Common myeloid progenitor, CD34-positive (primary cell): ENCODE data around the gene SLC22A25.
A peak's percentile ranks its signal among the peaks of the same experiment; 100 is the strongest.
"Not testable (repeated sequence)": the region's sequence is repeated elsewhere in the genome, so short reads cannot be mapped to it uniquely, and the experiment has no call there.

ENCODE experiments used
- CTCF ChIA-PET: fragments of 350-600 bp; sonication (Branson Sonifier 250); formaldehyde crosslinking; loops from one replicate; lab custom pipeline; 2021; ENCODE audit warnings: antibody characterized with exemption; lab: Charles Lee
- POLR2A ChIA-PET: fragments of 350-600 bp; sonication (Branson Sonifier 250); formaldehyde crosslinking; loops from one replicate; lab custom pipeline; 2021; ENCODE audit warnings: antibody characterized with exemption; lab: Charles Lee
- DNase-seq, 3 donors: peaks; one replicate each; pipeline versions ENCODE4 v3.0.0 to v3.0.0-alpha.2; 2013
- H3K27ac ChIP-seq, 2 experiments: 1 replicate in 1 of 2; 2 replicates in 1 of 2; pipeline ENCODE4 v1.7.0; 2013; ENCODE audit warnings: inconsistent platforms in 2 of 2, low read length in 2 of 2, mild to moderate bottlenecking in 2 of 2, low read depth in 1 of 2, moderate library complexity in 1 of 2; ENCODE audit not compliant: severe bottlenecking in 2 of 2, insufficient read depth in 1 of 2, poor library complexity in 1 of 2
- H3K27me3 ChIP-seq, 5 experiments: replicated peaks in 2 of 5; 1 replicate in 3 of 5; 2 replicates in 2 of 5; pipeline versions ENCODE4 v1.6.1 to v1.7.0; 2013; ENCODE audit warnings: low read length in 4 of 5, mild to moderate bottlenecking in 2 of 5, moderate library complexity in 2 of 5, inconsistent platforms in 1 of 5; ENCODE audit not compliant: insufficient read depth in 5 of 5, control insufficient read depth in 4 of 5
- H3K36me3 ChIP-seq, 4 experiments: 1 replicate in 2 of 4; 2 replicates in 2 of 4; pipeline versions ENCODE4 v1.6.1 to v1.7.0; 2013; ENCODE audit warnings: low read length in 3 of 4, control low read depth in 1 of 4, mild to moderate bottlenecking in 1 of 4; ENCODE audit not compliant: control insufficient read depth in 4 of 4, insufficient read depth in 4 of 4
- H3K4me1 ChIP-seq, 4 experiments: 1 replicate in 3 of 4; 2 replicates in 1 of 4; pipeline versions ENCODE4 v1.6.1 to v1.7.1; 2013; ENCODE audit warnings: low read length in 3 of 4, mild to moderate bottlenecking in 3 of 4, control low read depth in 1 of 4, inconsistent platforms in 1 of 4, moderate library complexity in 1 of 4; ENCODE audit not compliant: control insufficient read depth in 4 of 4, insufficient read depth in 4 of 4; ENCODE audit errors: control extremely low read depth in 1 of 4
- H3K4me3 ChIP-seq, 7 experiments: 1 replicate in 4 of 7; 2 replicates in 3 of 7; pipeline versions ENCODE4 v1.5.1 to v1.7.0; 2013; ENCODE audit warnings: mild to moderate bottlenecking in 7 of 7, low read length in 6 of 7, moderate library complexity in 6 of 7, inconsistent platforms in 2 of 7, low read depth in 2 of 7, control low read depth in 1 of 7; ENCODE audit not compliant: insufficient read depth in 4 of 7, control insufficient read depth in 1 of 7; ENCODE audit errors: extremely low read depth in 1 of 7
- H3K9me3 ChIP-seq, 5 experiments: 1 replicate in 4 of 5; 2 replicates in 1 of 5; pipeline versions ENCODE4 v1.6.1 to v1.7.1; 2013; ENCODE audit warnings: low read length in 4 of 5, mild to moderate bottlenecking in 2 of 5, inconsistent platforms in 1 of 5, low read depth in 1 of 5, moderate library complexity in 1 of 5; ENCODE audit not compliant: control insufficient read depth in 4 of 5, insufficient read depth in 2 of 5; ENCODE audit errors: control extremely low read depth in 1 of 5
- WGBS: methylation state at CpG from one replicate; pipeline ENCODE4 v1.1.5; 2013; ENCODE audit not compliant: insufficient coverage; 5-methylcytosine and 5-hydroxymethylcytosine counted together

The SLC22A25 gene

GRCh38 chr11:63235471-63236461 lies 7.6 kb downstream of the SLC22A25 start:
- H3K4me3 ChIP-seq, H3K36me3 ChIP-seq, H3K27ac ChIP-seq, H3K27me3 ChIP-seq, H3K4me1 ChIP-seq, CTCF ChIA-PET, POLR2A ChIA-PET, H3K9me3 ChIP-seq, DNase-seq: not testable (repeated sequence)
- 95% methylated on average over 4 of the region's 8 CpGs for WGBS

- ChIA-PET POLR2A (no interaction called here), CTCF (no interaction called here)
- H3K9me3 ChIP-seq: no peaks in the 10 kb centered on the region
- H3K27me3 ChIP-seq: peaks cover 0 to 5% (median 0%) of the 10 kb centered on the region in 5 experiments
- H3K4me1 ChIP-seq: no peaks in the 10 kb centered on the region
- WGBS: no CpG with 5 or more reads among the region's 1 CpG
- no peak overlapping the region for H3K4me3 ChIP-seq
- H3K27ac ChIP-seq: no peak overlapping the region
- no peak for DNase-seq
- no peaks in the 10 kb centered on the region for H3K36me3 ChIP-seq
Measured at GRCh38 chr11:63229815-63230214, 13.6 kb downstream of the SLC22A25 start.

- Histone ChIP-seq H3K4me1 (no peaks in the 10 kb centered on the region), H3K36me3 (no peaks in the 10 kb centered on the region), H3K27me3 (peaks cover 0 to 5% (median 1%) of the 10 kb centered on the region in 5 experiments), H3K27ac (no peak overlapping the region), H3K4me3 (no peak overlapping the region), H3K9me3 (no peaks in the 10 kb centered on the region)
- POLR2A ChIA-PET: no interaction called here
- WGBS: 92% methylated on average over 2 of the region's 2 CpGs
- CTCF ChIA-PET: no interaction called here
- DNase-seq: no peak
Measured at GRCh38 chr11:63227521-63228107, 15.8 kb downstream of the SLC22A25 start.

- H3K27me3 ChIP-seq: peaks cover 0 to 5% (median 1%) of the 10 kb centered on the region in 5 experiments
- H3K36me3 ChIP-seq: no peaks in the 10 kb centered on the region
- H3K4me1 ChIP-seq: no peaks in the 10 kb centered on the region
- no CpG with 5 or more reads among the region's 1 CpG for WGBS
- H3K9me3 ChIP-seq: no peaks in the 10 kb centered on the region
- POLR2A ChIA-PET: no interaction called here
- CTCF ChIA-PET: no interaction called here
- no peak overlapping the region for H3K27ac ChIP-seq
- no peak for DNase-seq
- H3K4me3 ChIP-seq: no peak overlapping the region
Measured at GRCh38 chr11:63226488-63227114, 16.8 kb downstream of the SLC22A25 start.

- no peaks in the 10 kb centered on the region for H3K36me3 ChIP-seq
- H3K9me3 ChIP-seq: no peaks in the 10 kb centered on the region
- H3K27ac ChIP-seq: no peak overlapping the region
- H3K4me1 ChIP-seq: peaks cover 0 to 19% (median 5%) of the 10 kb centered on the region in 4 experiments
- H3K4me3 ChIP-seq: no peak overlapping the region
- H3K27me3 ChIP-seq: peaks cover 0 to 4% (median 0%) of the 10 kb centered on the region in 5 experiments
- ChIA-PET CTCF (interaction anchor here (0.7 to 1.6 kb wide), 3 partner anchors 184 to 308 kb away, joined by 3 to 10 read pairs (median 5); no protein-coding TSS in a partner anchor), POLR2A (no interaction called here)
- no peak for DNase-seq
- WGBS: no CpG with 5 or more reads among the region's 4 CpGs
Measured at GRCh38 chr11:63214093-63214492, 29.3 kb downstream of the SLC22A25 start.

- ChIA-PET CTCF (interaction anchor here (0.9 to 1.6 kb wide), 4 partner anchors 166 to 310 kb away, joined by 3 to 5 read pairs (median 4); no protein-coding TSS in a partner anchor), POLR2A (no interaction called here)
- DNase-seq: peak in 2 of 3 donors; percentile 51 to 59
- H3K27me3 ChIP-seq: peaks cover 0 to 4% (median 0%) of the 10 kb centered on the region in 5 experiments
- H3K36me3 ChIP-seq: no peaks in the 10 kb centered on the region
- no CpG with 5 or more reads among the region's 2 CpGs for WGBS
- H3K4me1 ChIP-seq: peaks cover 0 to 22% (median 6%) of the 10 kb centered on the region in 4 experiments
- H3K4me3 ChIP-seq: no peak overlapping the region
- no peak overlapping the region for H3K27ac ChIP-seq
- no peaks in the 10 kb centered on the region for H3K9me3 ChIP-seq
Measured at GRCh38 chr11:63212742-63213141, 30.7 kb downstream of the SLC22A25 start.
